ENCODE results near the gene TAS1R1. TPM values are rescaled to one million over a fixed set of nuclear protein-coding genes. Genes with fewer than 3 reads are reported as not detected.

TAS1R1 gene
- total RNA-seq, 3 donors from 2014 or later (not counting 1 experiment from before 2014, with no cell fraction given) = not detected

DNA sequence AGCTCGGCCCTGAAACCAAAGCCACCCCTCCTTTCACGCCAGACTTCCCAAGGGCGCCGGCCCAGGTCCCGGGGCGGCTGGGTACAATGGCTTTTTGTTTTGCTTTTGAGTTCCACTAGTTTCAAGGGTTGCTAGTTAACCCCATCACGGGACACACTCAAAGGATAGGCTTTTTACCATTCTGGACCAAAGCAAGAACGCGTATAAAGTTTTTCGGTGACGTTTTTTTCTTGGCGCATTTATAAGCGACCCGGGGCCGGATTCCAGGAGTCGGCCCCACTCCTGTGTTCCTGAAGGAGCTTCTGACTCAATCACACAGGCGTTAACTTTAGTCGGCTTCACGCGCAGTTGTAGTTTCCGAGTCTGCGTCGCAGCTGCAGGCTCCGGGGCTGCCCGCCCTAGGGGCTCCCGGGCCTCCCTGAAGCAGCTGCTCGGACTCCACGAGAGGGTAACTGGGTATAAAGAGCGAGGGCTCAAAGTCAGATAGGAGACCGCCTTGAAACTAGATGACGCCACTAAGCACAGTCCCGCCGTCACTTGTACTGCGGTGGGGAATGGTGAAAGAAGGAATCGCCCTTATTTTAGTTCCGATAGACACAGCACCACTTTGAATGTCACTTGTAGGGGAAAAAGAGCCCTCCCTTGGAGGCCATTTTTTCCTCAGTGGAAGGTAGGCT, 48.3 kb downstream of the TAS1R1 start:
- ATAC-seq = peak; percentile 30 to 63 (median 52)
- H3K4me1 Mint-ChIP-seq = peaks cover 42% of the 10 kb centered on the region in 2 donors
- WGBS (ENCODE audit: insufficient coverage) = 1% methylated on average over 36 of the region's 36 CpGs
- H3K36me3 Mint-ChIP-seq = no peaks in the 10 kb centered on the region
- Histone ChIP-seq H3K27me3 (ENCODE audit: control insufficient read depth, insufficient read depth, low read length) (no peaks in the 10 kb centered on the region), H3K4me3 (ENCODE audit: low read length) (peak overlapping the region; percentile 78), H3K4me1 (ENCODE audit: control insufficient read depth, insufficient read depth, low read length) (peaks cover 43% of the 10 kb centered on the region), H3K9me3 (ENCODE audit: control insufficient read depth, insufficient read depth, low read length) (no peaks in the 10 kb centered on the region), H3K36me3 (ENCODE audit: control insufficient read depth, insufficient read depth, low read length) (peaks cover 2% of the 10 kb centered on the region), H3K27ac (ENCODE audit: low read length) (peak overlapping the region; percentile 96)
- H3K27me3 Mint-ChIP-seq (ENCODE audit: low read depth in 2 of 2) = no peaks in the 10 kb centered on the region
- TF ChIP-seq, protein P1, sequence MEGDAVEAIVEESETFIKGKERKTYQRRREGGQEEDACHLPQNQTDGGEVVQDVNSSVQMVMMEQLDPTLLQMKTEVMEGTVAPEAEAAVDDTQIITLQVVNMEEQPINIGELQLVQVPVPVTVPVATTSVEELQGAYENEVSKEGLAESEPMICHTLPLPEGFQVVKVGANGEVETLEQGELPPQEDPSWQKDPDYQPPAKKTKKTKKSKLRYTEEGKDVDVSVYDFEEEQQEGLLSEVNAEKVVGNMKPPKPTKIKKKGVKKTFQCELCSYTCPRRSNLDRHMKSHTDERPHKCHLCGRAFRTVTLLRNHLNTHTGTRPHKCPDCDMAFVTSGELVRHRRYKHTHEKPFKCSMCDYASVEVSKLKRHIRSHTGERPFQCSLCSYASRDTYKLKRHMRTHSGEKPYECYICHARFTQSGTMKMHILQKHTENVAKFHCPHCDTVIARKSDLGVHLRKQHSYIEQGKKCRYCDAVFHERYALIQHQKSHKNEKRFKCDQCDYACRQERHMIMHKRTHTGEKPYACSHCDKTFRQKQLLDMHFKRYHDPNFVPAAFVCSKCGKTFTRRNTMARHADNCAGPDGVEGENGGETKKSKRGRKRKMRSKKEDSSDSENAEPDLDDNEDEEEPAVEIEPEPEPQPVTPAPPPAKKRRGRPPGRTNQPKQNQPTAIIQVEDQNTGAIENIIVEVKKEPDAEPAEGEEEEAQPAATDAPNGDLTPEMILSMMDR (IDR thresholded peaks at IDR 0.05) = no peak
- H3K9me3 Mint-ChIP-seq = no peaks in the 10 kb centered on the region
- H3K4me3 Mint-ChIP-seq = peak overlapping the region; percentile 88
- H3K27ac Mint-ChIP-seq = peak overlapping the region; percentile 93 to 99
- intact Hi-C loops (cut with micrococcal nuclease) = loop anchor here (1.0 to 5.0 kb wide), 3 partner anchors 10 to 576 kb away; partner anchors contain the start of genes CAMTA1 and PHF13
- peak; percentile 67 to 79 for DNase-seq

DNA sequence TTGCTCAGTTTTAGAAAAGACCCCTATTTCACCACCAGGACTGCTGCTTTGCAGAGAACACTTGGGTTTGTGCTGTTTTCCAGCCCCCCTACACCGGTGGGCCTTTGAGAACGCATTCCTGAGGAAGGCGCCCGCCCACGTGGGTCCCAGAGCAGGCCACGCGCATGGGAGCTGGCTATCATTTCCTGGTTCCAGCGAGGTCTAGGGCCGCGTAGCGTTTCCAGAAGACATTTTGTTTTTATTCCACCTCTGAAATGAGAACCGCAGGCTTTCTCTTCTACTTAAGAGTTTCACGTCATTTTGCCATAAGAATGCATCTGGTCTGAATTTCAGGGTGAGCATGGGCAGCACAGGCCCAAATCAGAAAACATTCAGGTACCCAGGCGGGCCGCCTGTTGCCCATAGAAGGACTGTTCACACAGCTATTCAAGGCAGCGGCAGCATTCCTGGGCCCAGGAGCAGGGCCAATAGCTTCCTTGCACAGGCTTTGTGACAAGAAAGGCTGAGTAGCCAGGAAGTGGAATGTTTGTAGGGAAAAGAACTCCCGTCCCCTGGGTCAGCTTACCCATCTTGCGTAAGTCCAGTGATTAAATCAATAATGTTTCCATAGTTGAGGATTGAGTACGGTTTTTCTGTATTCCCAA, 48.9 kb downstream of the TAS1R1 start:
- TF ChIP-seq, protein P1 (IDR thresholded peaks at IDR 0.05) = no peak
- Mint-ChIP-seq H3K4me3 (peak overlapping the region; percentile 88), H3K27me3 (ENCODE audit: low read depth in 2 of 2) (no peaks in the 10 kb centered on the region), H3K4me1 (peaks cover 35 to 36% of the 10 kb centered on the region in 2 donors), H3K36me3 (no peaks in the 10 kb centered on the region), H3K27ac (peak overlapping the region; percentile 93 to 99), H3K9me3 (no peaks in the 10 kb centered on the region)
- intact Hi-C loops (cut with micrococcal nuclease) = loop anchor here (1.0 to 5.0 kb wide), 3 partner anchors 9 to 577 kb away; partner anchors contain the start of genes CAMTA1 and PHF13
- no peaks in the 10 kb centered on the region for H3K9me3 ChIP-seq (ENCODE audit: control insufficient read depth, insufficient read depth, low read length)
- H3K36me3 ChIP-seq (ENCODE audit: control insufficient read depth, insufficient read depth, low read length) = no peaks in the 10 kb centered on the region
- peaks cover 40% of the 10 kb centered on the region for H3K4me1 ChIP-seq (ENCODE audit: control insufficient read depth, insufficient read depth, low read length)
- ATAC-seq (no peak), DNase-seq (no peak)
- 71% methylated on average over 18 of the region's 19 CpGs for WGBS (ENCODE audit: insufficient coverage)
- H3K27ac ChIP-seq (ENCODE audit: low read length) = peak overlapping the region; percentile 96
- no peaks in the 10 kb centered on the region for H3K27me3 ChIP-seq (ENCODE audit: control insufficient read depth, insufficient read depth, low read length)
- H3K4me3 ChIP-seq (ENCODE audit: low read length) = peak overlapping the region; percentile 78

DNA sequence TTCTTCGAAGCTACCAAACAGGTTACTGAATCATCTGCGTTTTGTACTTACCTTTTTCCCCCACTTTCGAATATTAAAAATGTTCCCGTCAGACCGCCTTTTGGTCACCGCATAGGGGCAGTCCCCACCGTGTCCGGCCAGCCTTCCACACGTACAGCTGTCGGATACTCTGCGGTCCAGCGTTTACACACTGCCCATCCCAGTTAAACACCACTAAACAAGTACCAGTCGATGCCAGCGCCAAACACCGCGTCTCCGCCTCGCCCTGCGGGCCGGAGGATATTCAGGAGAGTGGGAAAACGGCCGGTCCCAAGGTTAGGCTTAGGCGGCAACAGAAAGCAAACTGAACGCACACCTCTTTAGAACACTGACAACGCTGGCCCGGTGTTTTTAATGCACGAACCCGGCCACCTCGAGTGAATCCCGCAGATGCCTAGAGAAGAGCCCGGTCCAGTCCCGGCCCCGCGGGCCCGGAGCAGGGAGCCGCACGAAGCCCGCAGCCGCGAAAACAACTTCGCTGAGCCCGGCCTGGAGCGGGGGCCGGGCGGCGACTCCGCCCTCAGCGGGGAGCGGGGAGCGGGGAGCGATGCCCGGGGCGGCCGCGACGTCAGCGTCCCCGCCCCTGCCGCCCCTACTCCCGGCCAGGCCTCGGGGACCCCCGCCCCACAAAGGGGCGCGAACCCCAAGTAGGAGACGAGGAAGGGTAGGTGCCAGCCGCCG, 57.7 kb downstream of the TAS1R1 start:
- Histone ChIP-seq H3K36me3 (ENCODE audit: control insufficient read depth, insufficient read depth, low read length) (no peaks in the 10 kb centered on the region), H3K27me3 (ENCODE audit: control insufficient read depth, insufficient read depth, low read length) (no peaks in the 10 kb centered on the region), H3K4me3 (ENCODE audit: low read length) (peak overlapping the region; percentile 64), H3K9me3 (ENCODE audit: control insufficient read depth, insufficient read depth, low read length) (no peaks in the 10 kb centered on the region), H3K27ac (ENCODE audit: low read length) (peak overlapping the region; percentile 61), H3K4me1 (ENCODE audit: control insufficient read depth, insufficient read depth, low read length) (peaks cover 17% of the 10 kb centered on the region)
- Mint-ChIP-seq H3K4me1 (peaks cover 7 to 14% of the 10 kb centered on the region in 2 donors), H3K36me3 (no peaks in the 10 kb centered on the region), H3K27ac (peak overlapping the region; percentile 85 to 88), H3K9me3 (no peaks in the 10 kb centered on the region), H3K27me3 (ENCODE audit: low read depth in 2 of 2) (no peaks in the 10 kb centered on the region), H3K4me3 (peak overlapping the region; percentile 93)
- DNase-seq (no peak), ATAC-seq (peak; percentile 30 to 38 (median 34))
- intact Hi-C loops (cut with micrococcal nuclease) = loop anchor here (1.0 kb wide), 1 partner anchor 10 kb away; no protein-coding TSS in a partner anchor
- under 1% methylated on average over 67 of the region's 67 CpGs for WGBS (ENCODE audit: insufficient coverage)
- TF ChIP-seq, protein P1 (IDR thresholded peaks at IDR 0.05) = no peak
